ENCODE measurements around the gene CCDC88B. TPM values are rescaled to one million over a fixed set of nuclear protein-coding genes. Genes with fewer than 3 reads are reported as not detected.

CCDC88B gene
- total RNA-seq (10 to 100 TPM in 3 of 4 donors, 1 to 10 TPM in 1; 5.9 to 14.4 (median 11.6) TPM), polyA plus RNA-seq (25.1 TPM)
- long read RNA-seq, donor 1, transcript CCDC88B-205 (2 exons, 779 nt) = major isoform, 6 of 15 reads
- long read RNA-seq, donor 1, partial matches to known transcripts = 4 of 15 reads
- long read RNA-seq, donor 1, other reads (novel, unspliced or antisense) = 5 of 15 reads
- long read RNA-seq, donor 2, partial matches to known transcripts = 4 of 11 reads
- long read RNA-seq, donor 2, other reads (novel, unspliced or antisense) = 4 of 11 reads
- long read RNA-seq, donor 3, partial matches to known transcripts = 1 of 6 reads
- long read RNA-seq, donor 3, other reads (novel, unspliced or antisense) = 1 of 6 reads
- long read RNA-seq, donor 4, full-length matches to known transcripts = 5 of 11 reads
- long read RNA-seq, donor 4, partial matches to known transcripts = 2 of 11 reads
- long read RNA-seq, donor 4, other reads (novel, unspliced or antisense) = 4 of 11 reads

DNA sequence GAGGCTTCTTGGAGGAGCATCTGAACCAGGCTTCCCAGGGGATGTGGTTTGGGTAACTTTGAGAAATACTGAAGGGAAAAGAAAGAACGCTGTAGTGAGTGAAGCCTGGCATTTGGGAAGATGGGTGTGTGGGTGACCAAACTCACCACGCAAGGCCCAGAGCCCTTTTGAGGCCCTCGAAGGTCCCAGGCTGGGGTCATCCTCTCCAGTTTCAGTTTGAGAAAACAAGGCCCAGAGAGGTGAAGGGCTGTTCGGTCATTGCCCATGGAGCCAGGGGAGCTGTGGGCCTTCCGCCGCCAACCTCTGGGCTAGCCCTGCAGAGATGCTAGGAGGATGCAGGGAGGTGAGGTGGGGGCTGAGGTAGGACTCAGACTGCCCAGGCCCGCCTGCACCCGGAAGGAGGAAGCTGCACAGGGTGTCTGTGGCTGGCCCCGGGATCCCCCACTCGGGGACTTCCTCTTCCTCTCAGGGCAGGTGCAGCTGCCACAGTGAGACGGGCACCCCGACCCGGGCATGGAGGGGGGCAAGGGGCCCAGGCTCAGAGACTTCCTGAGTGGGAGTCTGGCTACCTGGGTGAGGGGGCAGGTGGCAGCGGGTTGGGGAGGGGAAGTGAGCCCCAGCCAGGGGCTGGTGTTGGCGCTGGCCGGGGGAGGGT, at the start of gene CCDC88B:
Gene CCDC88B, plus strand, starts transcription at position 451 of the 655 bp plus-strand sequence. Its CDS starts 63 bp downstream, at position 514.
- ATAC-seq = no peak
- 74% methylated on average over 16 of the region's 16 CpGs for WGBS
- H3K27ac ChIP-seq (ENCODE audit: low read length) = no peak within 1 kb of the TSS

DNA sequence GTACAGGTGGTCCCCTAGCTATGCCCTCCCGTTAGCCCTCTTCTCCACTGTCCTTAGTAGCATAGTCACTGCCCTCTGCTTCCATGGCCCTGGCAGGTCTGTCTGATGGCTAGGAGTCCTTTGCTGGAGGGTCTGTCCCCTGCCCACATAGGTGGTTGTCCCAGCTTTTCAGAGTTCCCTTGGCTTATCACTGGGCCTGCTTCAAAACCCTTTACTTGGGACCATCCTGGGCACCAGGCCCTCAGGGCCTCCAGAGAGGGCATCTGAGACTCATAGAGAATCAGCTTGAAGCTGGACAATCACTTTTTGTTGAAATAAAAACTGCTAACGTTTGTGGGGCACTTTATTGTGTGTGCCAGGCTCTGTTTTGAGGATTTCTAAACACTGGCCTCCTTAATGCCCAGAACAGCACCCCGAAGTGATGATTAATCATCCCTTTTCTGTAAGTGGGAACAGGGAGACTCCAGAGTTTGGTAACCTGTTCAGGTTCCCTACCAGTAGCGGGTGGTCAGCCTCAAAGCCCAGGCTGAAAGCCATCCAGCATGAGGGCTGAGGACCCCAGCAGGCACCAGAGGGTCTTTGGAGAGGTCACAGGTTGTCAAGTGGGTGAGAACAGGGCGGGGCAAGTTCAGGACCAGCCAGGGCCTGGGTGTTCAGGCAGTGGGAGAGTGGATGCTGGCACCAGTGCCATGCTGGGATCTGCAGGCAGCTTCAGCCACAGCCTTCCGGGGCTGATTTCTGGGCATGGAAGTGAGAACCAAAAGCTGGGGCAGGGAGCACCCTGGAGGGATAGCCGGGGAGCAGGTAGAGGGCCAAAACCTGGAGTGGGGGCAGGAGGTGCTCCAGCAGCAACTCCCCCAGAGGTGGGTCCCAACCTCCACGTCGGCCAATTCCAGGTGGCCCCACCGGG, 49.4 kb upstream of the CCDC88B start:
- ATAC-seq (no peak), DNase-seq (no peak)
- Histone ChIP-seq H3K4me3 (ENCODE audit: low read length) (no peak overlapping the region), H3K9me3 (ENCODE audit: control insufficient read depth, low read length) (no peaks in the 10 kb centered on the region), H3K4me1 (ENCODE audit: control insufficient read depth, insufficient read depth, low read length) (peaks cover 5% of the 10 kb centered on the region), H3K27me3 (ENCODE audit: control insufficient read depth, insufficient read depth) (no peaks in the 10 kb centered on the region), H3K27ac (ENCODE audit: low read length) (no peak overlapping the region)
- 47% methylated on average over 10 of the region's 10 CpGs for WGBS
- intact Hi-C loops (cut with DNase I) = no loop called here

More for the DNA sequence above, at the start of gene CCDC88B:
- intact Hi-C loops (cut with DNase I) = no loop called here
- peak in 2 of 3 donors; percentile 82 for DNase-seq
- no peaks in the 10 kb centered on the region for H3K4me1 ChIP-seq (ENCODE audit: control insufficient read depth, insufficient read depth, low read length)
- no peak within 1 kb of the TSS for H3K4me3 ChIP-seq (ENCODE audit: low read length)
- no peaks in the 10 kb centered on the region for H3K9me3 ChIP-seq (ENCODE audit: control insufficient read depth, low read length)
- no peaks in the 10 kb centered on the region for H3K27me3 ChIP-seq (ENCODE audit: control insufficient read depth, insufficient read depth)

DNA sequence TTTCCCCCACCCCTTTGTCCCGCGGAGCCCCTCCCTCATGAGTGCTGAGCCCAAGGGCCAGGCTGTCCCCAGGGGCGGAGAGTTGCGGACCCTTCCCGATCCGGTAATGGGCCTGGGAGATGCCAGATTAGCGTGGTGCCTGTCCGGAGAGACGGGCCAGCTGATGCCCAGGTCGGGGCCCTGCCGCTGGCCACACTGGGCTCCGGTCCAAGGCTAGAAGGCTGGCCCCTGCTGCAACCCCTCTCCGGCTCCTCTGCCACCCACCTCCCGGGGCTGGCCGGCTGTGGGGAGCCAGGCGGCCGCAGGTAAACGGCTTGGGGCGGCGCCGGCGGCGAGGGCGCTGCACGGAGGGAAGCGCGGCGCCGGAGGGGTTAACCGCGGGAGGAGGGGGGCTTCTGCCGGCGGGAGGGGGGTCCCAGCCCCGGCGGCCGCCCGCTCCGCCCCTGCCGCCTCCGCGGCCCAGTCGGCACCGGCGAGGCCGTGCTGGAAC, 48.7 kb upstream of the CCDC88B start, which contains the start of gene KCNK4:
Gene KCNK4, plus strand, starts transcription at position 41 of the 490 bp plus-strand sequence. CDS start 1,717 bp downstream, outside the sequence.
- no peak for ATAC-seq
- H3K9me3 ChIP-seq (ENCODE audit: control insufficient read depth, low read length) = no peaks in the 10 kb centered on the region
- peak within 1 kb of the TSS; percentile 39 for H3K4me3 ChIP-seq (ENCODE audit: low read length)
- H3K27ac ChIP-seq (ENCODE audit: low read length) = no peak within 1 kb of the TSS
- intact Hi-C loops (cut with DNase I) = no loop called here
- H3K27me3 ChIP-seq (ENCODE audit: control insufficient read depth, insufficient read depth) = no peaks in the 10 kb centered on the region
- 3% methylated on average over 45 of the region's 45 CpGs for WGBS
- peaks cover 5% of the 10 kb centered on the region for H3K4me1 ChIP-seq (ENCODE audit: control insufficient read depth, insufficient read depth, low read length)
- DNase-seq = no peak

DNA sequence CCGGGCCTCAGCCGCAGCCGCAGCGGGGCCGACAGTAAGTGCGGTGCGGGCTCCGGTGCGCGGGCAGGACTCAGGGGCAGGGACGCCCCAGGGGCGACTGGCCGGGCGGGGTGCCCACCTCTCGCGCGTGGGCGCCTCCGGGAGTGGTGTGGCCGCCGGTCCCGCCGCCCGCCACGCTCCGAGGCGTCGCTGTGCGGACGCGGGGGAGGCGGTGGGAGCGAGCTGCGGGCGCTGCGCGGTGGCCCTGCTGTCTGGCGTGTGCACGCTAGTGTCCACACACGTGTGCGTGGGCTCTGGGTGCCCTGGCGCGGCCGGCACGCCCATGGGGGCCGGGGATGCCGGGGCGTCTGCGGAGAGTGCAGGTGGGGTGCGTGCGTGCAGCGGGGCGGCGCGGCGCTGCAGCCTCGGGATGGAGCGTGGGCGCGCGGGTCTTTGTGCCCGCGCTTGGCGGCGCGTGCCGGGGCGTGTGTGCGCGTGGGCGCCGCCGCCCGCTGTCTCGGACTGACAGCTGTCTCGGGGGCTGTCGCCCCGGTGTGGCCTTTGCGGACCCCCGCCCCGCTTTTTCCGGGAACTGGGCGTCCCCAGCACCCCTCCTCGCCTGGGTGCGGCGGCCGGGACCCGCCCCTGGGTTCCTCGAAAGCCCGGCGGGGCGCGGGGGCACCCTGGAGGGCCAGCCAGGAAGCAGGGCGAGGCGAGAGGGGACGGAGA, 48.1 kb upstream of the CCDC88B start:
- Histone ChIP-seq H3K9me3 (ENCODE audit: control insufficient read depth, low read length) (no peaks in the 10 kb centered on the region), H3K27me3 (ENCODE audit: control insufficient read depth, insufficient read depth) (no peaks in the 10 kb centered on the region), H3K4me3 (ENCODE audit: low read length) (peak overlapping the region; percentile 39), H3K4me1 (ENCODE audit: control insufficient read depth, insufficient read depth, low read length) (peaks cover 3% of the 10 kb centered on the region), H3K27ac (ENCODE audit: low read length) (no peak overlapping the region)
- no peak for DNase-seq
- intact Hi-C loops (cut with DNase I) = no loop called here
- ATAC-seq = no peak
- under 1% methylated on average over 96 of the region's 96 CpGs for WGBS

GRCh38 chr11:64292460-64293254, 47.3 kb upstream of the CCDC88B start:
- no peak for DNase-seq
- Histone ChIP-seq H3K27ac (ENCODE audit: low read length) (no peak overlapping the region), H3K27me3 (ENCODE audit: control insufficient read depth, insufficient read depth) (no peaks in the 10 kb centered on the region), H3K9me3 (ENCODE audit: control insufficient read depth, low read length) (no peaks in the 10 kb centered on the region), H3K4me1 (ENCODE audit: control insufficient read depth, insufficient read depth, low read length) (peaks cover 3% of the 10 kb centered on the region), H3K4me3 (ENCODE audit: low read length) (peak overlapping the region; percentile 39)
- peak in 1 of 2 donors; percentile 12 for ATAC-seq
- intact Hi-C loops (cut with DNase I) = no loop called here
- WGBS = 32% methylated on average over 42 of the region's 42 CpGs

DNA sequence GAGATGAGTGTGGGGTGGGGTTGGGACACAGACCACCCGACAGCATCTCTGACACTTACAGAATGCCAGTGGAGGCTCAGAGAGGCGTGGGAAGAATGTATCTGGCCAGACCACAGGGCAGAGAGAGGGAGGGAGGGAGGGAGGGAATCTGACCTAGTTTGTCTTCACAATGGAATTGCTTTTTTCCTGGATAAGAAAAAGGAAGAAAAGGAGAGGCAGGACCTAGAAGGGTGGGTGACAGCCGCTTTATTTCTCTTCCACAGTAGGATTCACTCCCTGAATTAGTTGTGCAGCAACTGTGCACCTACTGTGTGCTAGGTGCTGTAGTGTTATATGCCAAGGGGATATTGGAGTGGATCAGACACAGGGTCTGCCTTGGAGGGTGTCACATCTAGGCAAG, 45.2 kb upstream of the CCDC88B start:
- 46% methylated on average over 3 of the region's 3 CpGs for WGBS
- Histone ChIP-seq H3K4me3 (ENCODE audit: low read length) (no peak overlapping the region), H3K4me1 (ENCODE audit: control insufficient read depth, insufficient read depth, low read length) (peaks cover 3% of the 10 kb centered on the region), H3K27ac (ENCODE audit: low read length) (no peak overlapping the region), H3K27me3 (ENCODE audit: control insufficient read depth, insufficient read depth) (no peaks in the 10 kb centered on the region), H3K9me3 (ENCODE audit: control insufficient read depth, low read length) (no peaks in the 10 kb centered on the region)
- ATAC-seq (no peak), DNase-seq (no peak)
- intact Hi-C loops (cut with DNase I) = no loop called here

DNA sequence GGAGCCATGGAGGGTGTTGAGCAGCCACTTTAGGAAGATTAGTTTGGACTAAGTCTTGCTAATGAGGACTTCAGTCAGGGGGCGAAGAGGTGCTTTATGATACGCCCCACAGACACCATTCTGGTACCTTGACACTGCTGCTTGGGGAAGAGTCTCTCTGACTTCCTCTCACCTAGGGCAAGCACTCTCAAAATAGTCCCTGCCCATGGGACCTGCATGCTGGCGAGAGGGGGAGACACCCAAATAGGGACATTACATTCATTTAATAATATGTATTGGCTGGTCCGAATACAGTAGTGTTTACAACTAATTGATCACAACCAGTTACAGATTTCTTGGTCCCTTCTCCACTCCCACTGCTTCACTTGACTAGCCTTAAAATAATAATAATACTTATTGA, 44.2 kb upstream of the CCDC88B start:
- H3K4me3 ChIP-seq (ENCODE audit: low read length) = no peak overlapping the region
- no peak overlapping the region for H3K27ac ChIP-seq (ENCODE audit: low read length)
- ATAC-seq (no peak), DNase-seq (no peak)
- peaks cover 4% of the 10 kb centered on the region for H3K4me1 ChIP-seq (ENCODE audit: control insufficient read depth, insufficient read depth, low read length)
- intact Hi-C loops (cut with DNase I) = no loop called here
- H3K27me3 ChIP-seq (ENCODE audit: control insufficient read depth, insufficient read depth) = no peaks in the 10 kb centered on the region
- H3K9me3 ChIP-seq (ENCODE audit: control insufficient read depth, low read length) = no peaks in the 10 kb centered on the region
- 94% methylated on average over 4 of the region's 4 CpGs for WGBS

DNA sequence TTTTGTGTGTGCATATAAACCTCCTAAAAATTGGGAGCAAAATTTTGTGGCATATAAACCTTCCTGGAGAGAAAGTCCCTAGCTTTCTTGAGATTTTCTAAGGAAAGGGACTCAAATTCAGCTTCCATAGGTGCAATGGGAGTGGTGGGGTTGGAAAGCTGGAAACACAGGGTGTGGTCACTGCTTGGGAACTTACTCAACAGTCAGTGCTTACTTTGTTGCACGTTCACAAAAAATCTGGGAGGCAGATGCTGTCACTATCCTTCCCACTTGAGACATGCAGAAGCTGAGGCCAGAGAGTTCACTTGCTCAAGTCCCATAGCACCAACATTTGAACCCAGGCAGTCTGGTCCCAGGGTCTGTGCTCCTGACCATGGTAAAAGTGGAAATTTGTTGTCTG, 43.8 kb upstream of the CCDC88B start:
- 38% methylated on average over 1 of the region's 1 CpG for WGBS
- intact Hi-C loops (cut with DNase I) = no loop called here
- H3K4me1 ChIP-seq (ENCODE audit: control insufficient read depth, insufficient read depth, low read length) = peaks cover 4% of the 10 kb centered on the region
- no peaks in the 10 kb centered on the region for H3K27me3 ChIP-seq (ENCODE audit: control insufficient read depth, insufficient read depth)
- H3K27ac ChIP-seq (ENCODE audit: low read length) = no peak overlapping the region
- H3K9me3 ChIP-seq (ENCODE audit: control insufficient read depth, low read length) = no peaks in the 10 kb centered on the region
- ATAC-seq (no peak), DNase-seq (no peak)
- H3K4me3 ChIP-seq (ENCODE audit: low read length) = no peak overlapping the region

GRCh38 chr11:64296830-64297698, 42.9 kb upstream of the CCDC88B start:
- no peaks in the 10 kb centered on the region for H3K27me3 ChIP-seq (ENCODE audit: control insufficient read depth, insufficient read depth)
- H3K27ac ChIP-seq (ENCODE audit: low read length) = no peak overlapping the region
- no peak overlapping the region for H3K4me3 ChIP-seq (ENCODE audit: low read length)
- intact Hi-C loops (cut with DNase I) = no loop called here
- 14% methylated on average over 34 of the region's 34 CpGs for WGBS
- no peaks in the 10 kb centered on the region for H3K9me3 ChIP-seq (ENCODE audit: control insufficient read depth, low read length)
- H3K4me1 ChIP-seq (ENCODE audit: control insufficient read depth, insufficient read depth, low read length) = peaks cover 2% of the 10 kb centered on the region
- no peak for DNase-seq
- ATAC-seq = no peak

All from right cardiac atrium (tissue), 5 donors.